G401 (cell line): ENCODE measurements around the gene TNRC6B. TPM values are rescaled to one million over a fixed set of nuclear protein-coding genes. Genes with fewer than 3 reads are reported as not detected.
"Not testable (repeated sequence)": the region's sequence is repeated elsewhere in the genome, so short reads cannot be mapped to it uniquely, and the experiment has no call there.

Source experiments
- DNase-seq: peaks from one replicate; pipeline ENCODE4 v3.0.0-alpha.2; 2015; ENCODE audit warnings: low spot score
- in situ Hi-C: cut with HindIII; loops from 2 replicates; pipeline ENCODE4 v1.10.0; 2016; ENCODE audit warnings: low sequenced_read_pairs, mixed read lengths
- total RNA-seq: library from RNA; depleted of rRNA; stranded (reverse); fragments of >200 nt; shearing (Covaris generic); gene quantifications from 2 replicates; pipeline ENCODE4 v1.2.3, GENCODE V29; 2014

Gene TNRC6B
- total RNA-seq, 1 experiment from 2014 or later = 11.1 TPM

DNA sequence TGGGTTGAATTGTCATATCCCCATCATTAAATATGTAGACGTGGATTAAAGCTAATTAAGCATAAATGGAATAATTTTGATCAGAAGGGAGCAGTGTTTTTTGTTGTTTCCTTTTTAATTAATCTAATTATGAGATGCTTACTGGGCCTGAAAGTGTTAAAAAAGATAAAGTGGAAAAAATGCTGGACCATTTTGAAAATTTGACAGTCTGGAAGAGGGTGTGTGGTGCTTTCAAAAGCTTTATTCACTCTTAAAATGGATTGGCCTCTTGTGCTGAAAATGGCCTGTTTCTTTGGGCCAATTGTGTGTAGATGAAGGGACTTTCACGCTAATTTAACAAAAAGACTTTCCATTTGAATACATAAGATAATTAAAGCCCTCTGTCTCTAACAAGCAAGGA is 1.8 kb downstream of the TNRC6B start:
- DNase-seq = peak; percentile 41
- in situ Hi-C loops = loop anchor here (25.0 kb wide), 1 partner anchor 117 kb away; no protein-coding TSS in a partner anchor

DNA sequence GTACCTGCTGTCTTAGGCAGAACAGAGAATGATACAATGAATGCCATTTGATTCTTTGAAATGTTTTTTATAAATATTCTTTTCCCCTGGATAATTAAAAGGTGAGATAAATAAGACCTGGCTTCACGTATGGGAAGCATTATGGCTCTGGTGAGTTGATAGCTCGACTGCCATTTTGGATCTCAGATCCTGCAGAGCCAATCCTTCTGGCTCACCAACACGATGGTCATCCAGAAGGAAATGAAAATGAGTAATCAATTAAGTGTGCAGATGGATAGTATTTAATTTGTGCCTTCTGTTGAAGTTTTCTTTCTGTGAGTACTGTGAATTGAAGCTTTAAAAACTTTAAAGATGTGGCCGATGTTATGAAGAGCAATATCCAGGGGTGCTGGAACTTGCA is 2.7 kb downstream of the TNRC6B start:
- in situ Hi-C loops = loop anchor here (25.0 kb wide), 1 partner anchor 118 kb away; no protein-coding TSS in a partner anchor
- no peak for DNase-seq

DNA sequence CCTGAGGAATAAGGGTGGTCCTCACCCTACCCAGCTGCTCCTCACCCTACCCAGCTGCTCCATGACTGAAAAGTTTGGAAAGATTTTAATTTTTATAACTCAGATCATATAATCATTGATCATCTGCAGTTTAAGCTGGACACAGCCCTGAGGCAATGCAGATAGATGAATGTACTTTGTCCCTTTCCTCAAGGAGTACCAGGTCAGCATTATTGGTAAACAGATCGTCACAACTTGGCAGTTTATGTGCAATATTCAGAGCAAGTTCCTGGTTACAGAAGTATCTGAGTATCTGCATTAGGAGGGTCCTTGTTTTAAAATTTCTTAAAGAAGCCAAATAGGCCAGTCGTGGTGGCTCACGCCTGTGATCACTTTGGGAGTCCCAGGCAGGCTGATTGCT is 3.6 kb downstream of the TNRC6B start:
- in situ Hi-C loops = loop anchor here (25.0 kb wide), 1 partner anchor 119 kb away; no protein-coding TSS in a partner anchor
- DNase-seq = no peak

DNA sequence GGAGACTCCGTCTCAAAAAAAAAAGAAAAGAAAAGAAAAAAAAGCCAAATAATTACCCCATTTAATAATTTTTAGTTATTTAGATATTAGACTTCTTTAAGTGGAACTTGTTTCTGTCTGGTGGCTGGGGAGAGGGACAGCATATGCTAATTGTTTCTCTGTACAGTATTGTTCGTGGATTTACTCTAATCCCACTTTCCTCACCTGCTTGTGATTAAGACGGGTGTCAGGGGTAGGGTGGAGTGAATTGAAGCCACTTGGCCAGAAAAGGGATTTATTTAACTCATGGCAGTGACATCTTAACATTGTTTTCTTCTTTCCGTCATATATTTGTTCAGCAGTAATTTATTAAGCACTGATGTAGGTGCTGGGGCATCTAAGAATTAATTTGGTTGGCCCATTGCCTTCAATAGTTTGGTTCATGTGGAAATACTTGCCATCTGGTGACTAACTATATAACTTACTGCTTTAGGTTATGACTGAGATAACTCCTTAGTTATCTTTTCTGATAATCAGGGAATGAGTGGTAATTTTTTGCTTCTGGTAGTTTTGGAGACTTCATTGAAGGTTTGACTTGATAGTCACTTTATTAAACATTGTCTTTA is 4.6 kb downstream of the TNRC6B start:
- DNase-seq = peak; percentile 17
- in situ Hi-C loops = loop anchor here (25.0 kb wide), 1 partner anchor 120 kb away; no protein-coding TSS in a partner anchor

DNA sequence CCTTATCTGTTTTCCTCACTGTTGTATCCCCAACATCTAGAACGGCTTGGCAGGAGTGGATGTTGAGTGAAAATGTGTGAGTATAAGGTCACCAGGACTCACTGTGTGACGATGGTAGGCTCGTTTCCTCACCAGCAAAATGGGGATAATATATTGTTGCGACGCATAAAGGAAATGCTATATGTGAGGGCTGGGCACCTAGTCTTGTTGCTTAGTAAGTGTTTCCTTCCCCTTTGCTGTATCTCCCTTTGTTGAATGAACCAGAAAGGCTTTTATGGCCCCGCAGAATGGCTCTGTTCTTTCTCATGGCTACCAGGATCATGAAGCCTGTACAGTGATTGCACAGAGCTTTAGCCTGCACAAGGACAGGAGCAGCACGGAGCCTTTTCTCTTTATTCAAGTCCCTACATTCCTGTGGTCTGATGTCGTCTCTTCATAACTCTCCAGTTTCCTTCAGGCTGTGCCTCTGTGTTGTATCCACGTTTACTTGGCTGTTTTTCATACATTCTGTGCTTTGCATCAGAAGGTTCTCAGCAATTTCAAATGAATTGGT is 5.4 kb downstream of the TNRC6B start:
- in situ Hi-C loops = loop anchor here (25.0 kb wide), 1 partner anchor 121 kb away; no protein-coding TSS in a partner anchor
- DNase-seq = peak; percentile 48

DNA sequence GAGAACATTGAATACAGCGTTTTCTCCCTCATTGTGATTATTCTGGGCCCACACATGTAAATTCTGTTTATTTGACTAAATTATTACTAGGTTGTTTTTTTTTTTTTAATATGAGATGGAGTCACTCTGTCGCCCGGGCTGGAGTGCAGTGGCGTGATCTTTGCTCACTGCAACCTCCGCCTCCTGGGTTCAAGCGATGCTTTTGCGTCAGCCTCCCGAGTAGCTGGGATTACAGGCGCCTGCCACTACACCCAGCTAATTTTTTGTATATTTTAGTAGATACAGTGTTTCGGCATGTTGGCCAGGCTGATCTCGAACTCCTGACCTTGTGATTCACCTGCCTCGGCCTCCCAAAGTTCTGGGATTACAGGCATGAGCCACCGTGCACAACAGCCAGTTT is 5.9 kb downstream of the TNRC6B start:
- in situ Hi-C loops = loop anchor here (25.0 kb wide), 1 partner anchor 121 kb away; no protein-coding TSS in a partner anchor
- DNase-seq = not testable (repeated sequence)

DNA sequence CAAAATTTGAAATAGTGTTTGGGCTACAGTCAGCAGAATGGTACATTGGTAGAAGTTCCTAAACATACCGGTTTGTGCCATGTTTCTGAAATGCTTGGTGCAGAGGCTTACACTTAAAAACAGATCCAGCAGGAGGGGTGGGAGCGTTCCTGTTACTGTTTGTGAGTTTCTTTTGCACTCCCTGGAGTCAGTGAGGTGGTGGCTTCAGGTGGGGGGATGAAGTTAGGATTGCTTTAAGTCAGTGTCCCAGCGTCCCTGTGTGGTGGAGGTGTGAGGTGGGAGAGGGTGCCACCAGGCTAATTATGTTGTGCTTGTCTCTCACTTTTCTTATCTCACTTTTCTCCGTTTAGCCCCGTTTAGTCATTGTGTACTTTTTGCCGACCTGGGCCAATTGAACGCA is 9.7 kb downstream of the TNRC6B start:
- DNase-seq = no peak
- in situ Hi-C loops = loop anchor here (25.0 kb wide), 1 partner anchor 125 kb away; no protein-coding TSS in a partner anchor

DNA sequence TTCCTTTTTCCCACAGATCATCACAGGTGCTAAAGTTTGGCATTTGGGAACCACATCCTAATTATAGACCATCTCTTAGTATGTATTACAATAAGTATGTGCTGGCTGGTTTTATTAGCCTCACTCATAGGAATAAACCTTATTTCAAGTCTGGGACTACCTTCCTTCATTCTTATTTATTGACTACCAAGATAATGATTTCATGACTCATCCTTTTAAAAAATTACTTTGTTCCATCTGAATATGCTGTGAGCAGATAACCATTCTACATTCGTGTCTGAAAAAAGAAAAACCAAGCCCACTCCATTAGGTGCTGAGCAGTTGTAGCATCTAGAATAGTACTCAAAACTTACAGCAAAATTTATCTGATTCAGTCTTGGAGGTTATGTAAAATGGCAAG is 12.3 kb downstream of the TNRC6B start:
- in situ Hi-C loops = loop anchor here (25.0 kb wide), 1 partner anchor 128 kb away; no protein-coding TSS in a partner anchor

DNA sequence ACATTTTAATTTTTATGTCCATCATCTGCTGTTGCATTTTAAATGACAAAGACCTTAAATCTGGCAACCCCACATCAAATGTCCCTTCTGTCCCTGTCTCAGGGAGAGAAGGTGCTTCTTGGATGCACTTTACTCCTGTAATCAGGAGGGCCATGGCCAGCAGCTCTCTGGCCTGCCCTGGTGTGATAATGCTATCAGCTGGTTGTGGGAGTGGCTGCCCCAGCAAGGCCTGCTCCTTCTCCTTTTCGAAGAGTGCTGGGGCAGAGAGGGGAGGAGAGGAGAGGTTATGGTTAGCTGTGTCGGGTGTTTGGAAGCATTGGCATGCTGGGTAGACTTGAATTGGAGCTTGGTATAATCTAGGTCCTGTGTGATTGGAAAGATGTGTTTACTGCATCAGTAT is 12.8 kb downstream of the TNRC6B start:
- in situ Hi-C loops = loop anchor here (25.0 kb wide), 1 partner anchor 128 kb away; no protein-coding TSS in a partner anchor
- peak; percentile 13 for DNase-seq

More for the DNA sequence above, 12.3 kb downstream of the TNRC6B start:
- DNase-seq = no peak

DNA sequence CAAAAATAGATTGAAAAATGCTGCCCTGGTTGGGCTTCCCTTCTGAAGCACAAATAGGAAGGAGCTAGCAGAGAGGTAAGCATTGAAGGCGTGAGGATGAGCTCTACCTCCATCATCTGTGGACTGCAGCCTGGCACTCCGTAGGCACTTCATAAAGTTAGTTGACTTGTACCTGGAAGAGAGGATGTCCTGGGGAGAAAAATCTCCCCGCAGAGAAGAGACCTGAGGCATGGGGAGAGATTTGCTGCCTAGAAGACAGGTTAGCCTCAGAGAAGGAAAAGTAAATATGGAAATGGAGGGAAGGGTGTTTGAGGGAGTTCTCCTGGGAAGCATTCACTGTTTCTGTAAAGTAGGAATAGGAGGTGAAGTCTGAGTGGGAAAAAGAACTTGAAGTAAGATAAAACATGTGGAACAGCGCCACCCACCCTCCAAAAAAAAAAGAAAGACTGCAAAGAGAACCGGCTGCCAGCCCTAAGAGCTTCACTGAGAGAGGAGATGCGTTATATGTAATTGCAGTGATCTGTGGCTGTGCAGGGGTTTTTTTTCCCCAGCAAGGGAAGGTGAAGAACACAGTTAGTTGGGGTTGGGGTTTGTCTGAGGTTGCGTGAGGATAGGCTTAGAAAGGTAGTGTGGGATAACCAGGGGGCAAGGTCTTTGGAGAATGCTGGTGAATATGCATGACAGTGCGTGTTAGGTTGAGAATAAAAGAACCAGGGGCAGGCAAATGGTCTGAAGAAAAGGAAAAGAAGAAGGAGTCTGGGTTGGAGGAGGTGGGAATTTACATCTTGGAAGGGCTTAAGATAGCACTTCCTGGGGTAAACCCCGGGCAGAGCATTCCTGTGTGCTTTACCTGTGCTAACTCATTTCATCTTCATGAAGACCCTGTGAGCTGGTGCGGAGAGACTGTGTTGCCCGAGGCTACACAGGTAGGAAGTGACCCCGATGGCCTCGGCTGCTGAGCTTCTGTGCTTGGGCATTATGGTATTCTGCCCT is 16.0 kb downstream of the TNRC6B start:
- in situ Hi-C loops = loop anchor here (25.0 kb wide), 1 partner anchor 131 kb away; no protein-coding TSS in a partner anchor
- peak; percentile 71 for DNase-seq

DNA sequence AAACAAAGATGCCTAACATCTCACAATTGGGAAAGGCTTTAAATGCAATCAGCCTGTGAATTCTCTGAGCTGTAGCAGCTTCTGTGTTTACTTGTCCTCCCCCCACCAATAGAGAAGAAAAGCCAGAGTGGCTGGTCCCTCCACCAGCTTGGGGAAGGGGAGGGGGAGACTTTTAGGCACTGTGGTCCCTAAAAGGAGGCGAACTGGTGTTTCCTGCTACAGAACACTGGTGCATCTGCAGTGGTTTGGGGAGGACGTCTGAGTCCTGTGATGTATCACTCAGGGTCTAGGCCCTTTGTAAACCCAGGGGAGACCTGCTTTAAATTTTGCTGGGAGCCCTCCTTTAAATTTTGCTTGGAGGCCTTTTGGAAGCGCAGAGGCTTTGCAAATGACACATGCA is 16.9 kb downstream of the TNRC6B start:
- in situ Hi-C loops = loop anchor here (25.0 kb wide), 1 partner anchor 132 kb away; no protein-coding TSS in a partner anchor
- DNase-seq = no peak

DNA sequence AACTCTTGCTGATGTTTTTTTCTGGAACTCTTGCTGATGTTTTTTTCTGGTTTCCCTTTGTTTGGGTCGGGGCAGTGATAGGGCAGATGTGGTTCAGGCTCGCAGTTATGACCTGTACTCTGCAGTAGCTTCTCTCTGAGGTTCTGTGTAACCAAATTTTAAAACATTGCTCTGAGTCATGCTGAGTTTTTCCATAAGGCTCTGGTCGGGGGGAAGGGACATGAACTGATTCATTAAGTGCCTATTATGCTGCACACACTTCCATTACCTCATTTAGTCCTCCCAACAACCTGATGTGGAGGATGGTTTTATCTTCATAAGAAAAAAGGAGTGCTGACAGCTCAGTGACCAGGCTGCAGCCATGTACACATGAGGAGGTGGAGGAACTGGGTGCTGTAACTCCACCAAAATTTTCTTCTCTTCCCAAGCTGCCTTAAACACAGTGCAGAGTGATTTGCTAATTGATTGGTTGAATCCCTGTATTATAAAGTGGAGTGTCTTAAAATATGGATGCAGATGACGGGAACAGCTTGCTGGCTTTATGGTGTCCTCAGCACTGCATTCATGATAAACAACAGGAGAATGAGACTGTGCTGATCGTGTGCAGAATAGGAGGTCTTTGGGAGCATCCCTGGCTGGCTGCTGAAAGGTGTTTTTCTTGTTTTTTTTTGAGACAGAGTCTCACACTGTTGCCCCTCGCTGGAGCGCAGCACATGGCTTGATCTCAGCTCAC is 19.1 kb downstream of the TNRC6B start:
- peak; percentile 52 for DNase-seq
- in situ Hi-C loops = loop anchor here (25.0 kb wide), 1 partner anchor 134 kb away; no protein-coding TSS in a partner anchor

DNA sequence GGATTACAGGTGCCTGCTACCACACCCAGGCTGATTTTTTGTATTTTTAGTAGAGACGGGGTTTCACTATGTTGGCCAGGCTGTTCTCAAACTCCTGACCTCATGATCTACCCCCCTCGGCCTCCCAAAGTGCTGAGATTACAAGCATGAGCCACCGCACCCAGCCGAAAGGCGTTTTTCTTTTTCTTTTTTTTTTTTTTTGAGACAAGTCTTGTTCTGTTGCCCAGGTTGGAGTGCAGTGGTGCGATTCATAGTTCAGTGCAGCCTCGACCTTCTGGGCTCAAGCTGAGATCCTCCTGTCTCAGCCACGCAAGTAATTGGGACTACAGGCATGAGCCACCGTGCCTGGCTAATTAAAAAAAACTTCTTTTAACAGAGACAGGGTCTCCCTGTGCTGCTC is 19.7 kb downstream of the TNRC6B start:
- peak; percentile 79 for DNase-seq
- in situ Hi-C loops = loop anchor here (25.0 kb wide), 1 partner anchor 135 kb away; no protein-coding TSS in a partner anchor

DNA sequence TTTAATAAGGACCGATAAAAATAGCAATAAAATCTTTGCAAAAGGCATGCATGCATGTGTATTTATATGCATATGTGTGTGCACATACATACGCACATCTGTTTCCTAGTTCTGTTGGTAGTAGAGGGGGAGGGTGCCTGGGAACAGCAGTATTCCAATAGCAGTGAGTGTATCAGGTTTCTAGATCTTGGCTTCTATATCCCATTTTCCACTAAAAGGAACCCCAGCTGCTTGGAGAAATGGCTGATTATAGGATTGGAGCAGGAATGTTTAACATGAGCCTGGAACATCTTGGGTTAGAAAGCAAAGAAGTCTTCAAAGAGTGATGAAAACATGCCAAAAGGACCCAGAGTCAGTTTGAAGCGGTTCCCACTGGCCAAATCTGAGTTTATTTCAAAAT is 21.0 kb downstream of the TNRC6B start:
- in situ Hi-C loops = loop anchor here (25.0 kb wide), 1 partner anchor 136 kb away; no protein-coding TSS in a partner anchor
- no peak for DNase-seq

DNA sequence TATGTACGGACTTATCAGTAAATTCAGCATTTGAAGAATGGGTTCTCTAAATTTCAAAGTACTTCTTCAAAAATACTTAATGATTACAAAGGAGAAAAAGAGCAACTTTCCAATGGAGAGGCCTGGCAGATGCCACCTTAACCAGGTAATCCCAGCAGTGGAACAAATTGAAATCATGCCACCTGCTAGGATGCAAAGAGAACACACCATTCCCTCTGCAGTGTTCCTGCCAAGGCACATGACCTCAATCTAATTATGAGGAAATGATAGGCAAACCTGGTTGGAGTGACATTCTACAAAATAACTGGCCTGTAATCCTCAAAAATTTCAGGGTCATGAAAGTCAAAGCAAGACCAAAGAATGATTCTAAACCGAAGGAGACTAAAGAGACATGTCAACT is 21.5 kb downstream of the TNRC6B start:
- DNase-seq = peak; percentile 96
- in situ Hi-C loops = loop anchor here (25.0 kb wide), 1 partner anchor 137 kb away; no protein-coding TSS in a partner anchor

DNA sequence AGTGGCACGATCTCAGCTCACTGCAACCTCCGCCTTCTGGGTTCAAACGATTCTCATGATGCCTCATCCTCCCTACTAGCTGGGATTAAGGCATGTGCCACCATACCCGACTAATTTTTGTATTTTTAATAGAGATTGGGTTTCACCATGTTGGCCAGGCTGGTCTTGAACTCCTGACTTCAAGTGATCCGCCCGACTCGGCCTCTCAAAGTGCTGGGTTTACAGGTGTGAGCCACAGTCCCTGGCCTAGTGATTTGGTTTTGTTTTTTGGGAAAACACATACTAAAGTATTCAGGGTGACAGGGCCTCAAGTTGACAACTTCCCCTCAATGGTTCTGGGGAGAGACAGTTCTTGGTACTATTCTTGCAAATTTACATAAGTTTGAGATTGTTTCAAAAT is 22.1 kb downstream of the TNRC6B start:
- DNase-seq = no peak
- in situ Hi-C loops = loop anchor here (25.0 kb wide), 1 partner anchor 138 kb away; no protein-coding TSS in a partner anchor

DNA sequence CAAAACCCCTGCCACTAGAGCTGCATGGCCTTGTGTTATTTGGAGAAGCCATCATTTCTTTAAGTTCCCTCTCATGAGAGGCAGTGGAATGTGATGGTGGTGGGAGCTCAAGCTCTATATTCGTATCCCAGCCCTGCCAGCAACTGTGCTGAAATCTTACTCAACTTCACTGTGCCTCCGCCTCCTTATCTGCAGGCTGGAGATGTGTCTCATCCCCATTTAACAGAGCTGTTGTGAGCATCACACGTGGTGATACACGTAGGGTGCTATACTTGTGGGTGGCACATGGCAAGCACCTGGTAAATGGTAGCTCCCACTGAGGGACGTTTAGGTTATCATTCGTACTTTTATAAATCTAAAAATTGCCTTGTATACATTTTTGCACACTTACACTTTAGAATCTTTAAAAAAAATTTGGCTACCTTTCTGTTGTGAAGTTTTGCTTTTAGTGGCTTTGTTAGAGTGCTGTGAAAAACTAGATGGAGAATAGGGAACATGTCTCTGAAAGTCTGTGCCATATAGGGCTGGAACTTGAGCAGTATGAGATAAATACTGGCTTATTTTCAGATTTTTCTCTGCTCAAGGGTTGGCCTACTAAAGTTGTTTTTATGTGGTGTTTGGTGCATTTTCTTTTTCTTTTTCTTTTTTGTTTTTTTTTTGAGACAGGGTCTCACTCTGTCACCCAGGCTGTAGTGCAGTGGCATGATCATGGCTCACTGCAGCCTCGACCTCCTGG is 23.2 kb downstream of the TNRC6B start:
- in situ Hi-C loops = no loop called here
- DNase-seq = no peak
